ENCODE data around the gene HOXC10.

The HOXC10 gene

GRCh38 chr12:54019091-54019811, 34.3 kb downstream of the HOXC10 start:
- DNase-seq (ENCODE audit: extremely low read depth, low read depth): no peak
- no peak overlapping the region for H3K4me3 ChIP-seq (replicated peaks; ENCODE audit: low read depth, low read length)

GRCh38 chr12:54019924-54020590, 35.1 kb downstream of the HOXC10 start:
- no peak for DNase-seq (ENCODE audit: extremely low read depth, low read depth)
- no peak overlapping the region for H3K4me3 ChIP-seq (replicated peaks; ENCODE audit: low read depth, low read length)
- TF ChIP-seq CTCF (IDR thresholded peaks at IDR 0.05; ENCODE audit: low read depth, low read length, missing control alignments): no peak

More at GRCh38 chr12:54019091-54019811, 34.3 kb downstream of the HOXC10 start:
- TF ChIP-seq CTCF (IDR thresholded peaks at IDR 0.05; ENCODE audit: low read depth, low read length, missing control alignments): no peak

- DNase-seq (ENCODE audit: extremely low read depth, low read depth): no peak
- no peak for TF ChIP-seq CTCF (IDR thresholded peaks at IDR 0.05; ENCODE audit: low read depth, low read length, missing control alignments)
- H3K4me3 ChIP-seq (replicated peaks; ENCODE audit: low read depth, low read length): no peak overlapping the region
Measured at GRCh38 chr12:54020591-54021405, 35.9 kb downstream of the HOXC10 start.

GRCh38 chr12:54021432-54022013, 36.6 kb downstream of the HOXC10 start:
- H3K4me3 ChIP-seq (replicated peaks; ENCODE audit: low read depth, low read length): no peak overlapping the region
- no peak for TF ChIP-seq CTCF (IDR thresholded peaks at IDR 0.05; ENCODE audit: low read depth, low read length, missing control alignments)
- DNase-seq (ENCODE audit: extremely low read depth, low read depth): no peak

GRCh38 chr12:54022960-54023884, 38.3 kb downstream of the HOXC10 start:
- no peak for TF ChIP-seq CTCF (IDR thresholded peaks at IDR 0.05; ENCODE audit: low read depth, low read length, missing control alignments)
- DNase-seq (ENCODE audit: extremely low read depth, low read depth): no peak
- no peak overlapping the region for H3K4me3 ChIP-seq (replicated peaks; ENCODE audit: low read depth, low read length)

- TF ChIP-seq CTCF (IDR thresholded peaks at IDR 0.05; ENCODE audit: low read depth, low read length, missing control alignments): no peak
- no peak overlapping the region for H3K4me3 ChIP-seq (replicated peaks; ENCODE audit: low read depth, low read length)
- no peak for DNase-seq (ENCODE audit: extremely low read depth, low read depth)
Measured at GRCh38 chr12:54024127-54024526, 39.2 kb downstream of the HOXC10 start.
